ENCODE measurements around the gene FERMT1. TPM values are rescaled to one million over a fixed set of nuclear protein-coding genes. Genes with fewer than 3 reads are reported as not detected.

FERMT1 gene
- polyA plus RNA-seq, 3 donors = not detected

DNA sequence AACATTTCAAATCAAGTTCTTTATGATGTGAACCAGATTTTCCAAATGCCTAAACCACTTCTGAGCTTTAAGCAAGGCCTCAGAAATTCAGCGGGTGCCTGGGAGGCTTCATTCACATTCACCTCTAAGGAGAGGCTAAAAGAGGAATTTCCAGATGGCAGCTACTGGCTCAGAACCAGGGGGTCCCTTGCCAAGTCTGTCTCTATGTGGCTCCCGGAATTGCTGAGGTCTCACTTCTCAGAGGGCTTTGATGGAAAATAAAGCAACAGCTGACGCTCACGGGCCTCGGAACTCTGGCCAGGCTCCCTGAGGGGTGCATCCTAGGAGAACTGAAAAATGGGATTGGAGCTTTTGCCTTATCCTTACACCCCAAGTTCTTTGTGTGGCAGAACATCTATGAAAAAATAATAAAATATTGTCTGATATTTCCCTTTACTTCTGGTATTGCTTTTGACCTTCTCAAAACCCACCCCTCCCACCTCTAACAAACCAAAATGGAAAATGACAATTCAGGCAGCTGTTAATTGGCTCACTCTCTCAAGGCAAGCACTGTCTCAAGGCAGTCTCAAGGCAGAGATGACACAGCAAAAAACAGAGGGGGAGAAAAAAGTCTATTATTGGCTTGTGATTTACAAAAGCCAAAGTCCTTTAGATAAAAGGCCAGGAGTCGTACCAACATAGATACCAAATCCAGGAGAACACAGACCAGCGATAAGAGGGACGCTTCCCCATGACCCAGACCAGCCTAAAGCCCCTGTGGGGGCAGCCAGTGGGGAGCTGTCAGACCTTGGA is 47.2 kb downstream of the FERMT1 start:
- H3K9me3 Mint-ChIP-seq = no peaks in the 10 kb centered on the region
- Histone ChIP-seq H3K4me3 (replicated peaks in 1 of 3; ENCODE audit: low read depth in 2 of 3, low read length in 3 of 3) (no peak overlapping the region), H3K9me3 (replicated peaks in 1 of 2; ENCODE audit: control insufficient read depth in 1 of 2, insufficient read depth in 1 of 2, low read length in 2 of 2) (no peaks in the 10 kb centered on the region), H3K27ac (ENCODE audit: low read depth in 1 of 2, low read length in 2 of 2) (no peak overlapping the region), H3K79me2 (ENCODE audit: insufficient read depth, low read length) (no peaks in the 10 kb centered on the region), H4K20me1 (ENCODE audit: insufficient read depth, low read length) (no peaks in the 10 kb centered on the region), H3K36me3 (replicated peaks in 1 of 2; ENCODE audit: control insufficient read depth in 1 of 2, insufficient read depth in 2 of 2, low read length in 2 of 2) (no peaks in the 10 kb centered on the region), H2AFZ (ENCODE audit: insufficient read depth, low read depth, low read length, poor library complexity, severe bottlenecking) (no peak overlapping the region), H3K9ac (ENCODE audit: insufficient read depth, low read length, poor library complexity, severe bottlenecking) (no peak overlapping the region), H3K27me3 (ENCODE audit: control insufficient read depth in 2 of 2, insufficient read depth in 2 of 2, low read length in 2 of 2) (no peaks in the 10 kb centered on the region), H3K4me2 (replicated peaks; ENCODE audit: extremely low read depth, low read length, poor library complexity, severe bottlenecking) (no peak overlapping the region), H3K4me1 (ENCODE audit: control insufficient read depth in 1 of 2, insufficient read depth in 2 of 2, low read length in 2 of 2) (no peaks in the 10 kb centered on the region)
- intact Hi-C loops (cut with micrococcal nuclease) = loop anchor here (2.0 to 10.0 kb wide), 2 partner anchors 291 to 547 kb away; no protein-coding TSS in a partner anchor
- no peak overlapping the region for H3K27ac Mint-ChIP-seq
- no peaks in the 10 kb centered on the region for H3K4me1 Mint-ChIP-seq
- H3K36me3 Mint-ChIP-seq = no peaks in the 10 kb centered on the region
- TF ChIP-seq, protein P1, sequence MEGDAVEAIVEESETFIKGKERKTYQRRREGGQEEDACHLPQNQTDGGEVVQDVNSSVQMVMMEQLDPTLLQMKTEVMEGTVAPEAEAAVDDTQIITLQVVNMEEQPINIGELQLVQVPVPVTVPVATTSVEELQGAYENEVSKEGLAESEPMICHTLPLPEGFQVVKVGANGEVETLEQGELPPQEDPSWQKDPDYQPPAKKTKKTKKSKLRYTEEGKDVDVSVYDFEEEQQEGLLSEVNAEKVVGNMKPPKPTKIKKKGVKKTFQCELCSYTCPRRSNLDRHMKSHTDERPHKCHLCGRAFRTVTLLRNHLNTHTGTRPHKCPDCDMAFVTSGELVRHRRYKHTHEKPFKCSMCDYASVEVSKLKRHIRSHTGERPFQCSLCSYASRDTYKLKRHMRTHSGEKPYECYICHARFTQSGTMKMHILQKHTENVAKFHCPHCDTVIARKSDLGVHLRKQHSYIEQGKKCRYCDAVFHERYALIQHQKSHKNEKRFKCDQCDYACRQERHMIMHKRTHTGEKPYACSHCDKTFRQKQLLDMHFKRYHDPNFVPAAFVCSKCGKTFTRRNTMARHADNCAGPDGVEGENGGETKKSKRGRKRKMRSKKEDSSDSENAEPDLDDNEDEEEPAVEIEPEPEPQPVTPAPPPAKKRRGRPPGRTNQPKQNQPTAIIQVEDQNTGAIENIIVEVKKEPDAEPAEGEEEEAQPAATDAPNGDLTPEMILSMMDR (IDR thresholded peaks at IDR 0.05) = no peak
- peaks cover 0 to 2% (median 0%) of the 10 kb centered on the region in 3 donors for H3K27me3 Mint-ChIP-seq (ENCODE audit: low read depth in 3 of 3)
- no peak for DNase-seq
- 86% methylated on average over 1 of the region's 8 CpGs for WGBS (ENCODE audit: insufficient coverage)
- H3K4me3 Mint-ChIP-seq = no peak overlapping the region

DNA sequence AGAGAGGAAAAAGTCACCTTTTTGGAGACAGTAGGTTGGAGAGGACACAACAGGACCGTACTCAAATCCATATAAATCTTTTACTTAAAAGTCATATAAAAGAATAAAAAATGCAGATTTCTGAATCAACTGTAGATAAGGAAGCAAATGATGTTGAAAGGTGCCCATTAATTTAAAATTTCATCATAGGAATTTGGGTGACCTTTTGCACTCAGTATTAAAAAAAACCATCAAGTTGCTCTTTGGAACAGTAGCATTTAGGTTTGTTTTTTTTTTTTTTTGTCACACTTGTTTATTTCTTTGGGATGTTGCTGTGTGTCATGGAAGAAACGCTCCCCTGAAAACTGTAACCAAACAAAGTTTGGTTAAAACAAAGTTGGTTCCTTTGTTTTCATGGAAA is 48.0 kb downstream of the FERMT1 start:
- no peaks in the 10 kb centered on the region for H3K9me3 ChIP-seq (replicated peaks in 1 of 2; ENCODE audit: control insufficient read depth in 1 of 2, insufficient read depth in 1 of 2, low read length in 2 of 2)
- H4K20me1 ChIP-seq (ENCODE audit: insufficient read depth, low read length) = no peaks in the 10 kb centered on the region
- no peaks in the 10 kb centered on the region for H3K36me3 Mint-ChIP-seq
- no peak overlapping the region for H3K27ac Mint-ChIP-seq
- H3K9ac ChIP-seq (ENCODE audit: insufficient read depth, low read length, poor library complexity, severe bottlenecking) = no peak overlapping the region
- WGBS (ENCODE audit: insufficient coverage) = 80% methylated on average over 1 of the region's 2 CpGs
- H3K4me1 Mint-ChIP-seq = no peaks in the 10 kb centered on the region
- no peak overlapping the region for H3K4me3 ChIP-seq (replicated peaks in 1 of 3; ENCODE audit: low read depth in 2 of 3, low read length in 3 of 3)
- H3K4me2 ChIP-seq (replicated peaks; ENCODE audit: extremely low read depth, low read length, poor library complexity, severe bottlenecking) = no peak overlapping the region
- H3K36me3 ChIP-seq (replicated peaks in 1 of 2; ENCODE audit: control insufficient read depth in 1 of 2, insufficient read depth in 2 of 2, low read length in 2 of 2) = no peaks in the 10 kb centered on the region
- TF ChIP-seq, protein P1 (IDR thresholded peaks at IDR 0.05) = no peak
- no peaks in the 10 kb centered on the region for H3K9me3 Mint-ChIP-seq
- H3K27me3 Mint-ChIP-seq (ENCODE audit: low read depth in 3 of 3) = peaks cover 0 to 2% (median 0%) of the 10 kb centered on the region in 3 donors
- no peak for DNase-seq
- H3K27me3 ChIP-seq (ENCODE audit: control insufficient read depth in 2 of 2, insufficient read depth in 2 of 2, low read length in 2 of 2) = no peaks in the 10 kb centered on the region
- H3K4me3 Mint-ChIP-seq = no peak overlapping the region
- no peaks in the 10 kb centered on the region for H3K4me1 ChIP-seq (ENCODE audit: control insufficient read depth in 1 of 2, insufficient read depth in 2 of 2, low read length in 2 of 2)
- intact Hi-C loops (cut with micrococcal nuclease) = loop anchor here (10.0 kb wide), 1 partner anchor 290 kb away; no protein-coding TSS in a partner anchor
- H3K79me2 ChIP-seq (ENCODE audit: insufficient read depth, low read length) = no peaks in the 10 kb centered on the region
- H2AFZ ChIP-seq (ENCODE audit: insufficient read depth, low read depth, low read length, poor library complexity, severe bottlenecking) = no peak overlapping the region
- no peak overlapping the region for H3K27ac ChIP-seq (ENCODE audit: low read depth in 1 of 2, low read length in 2 of 2)
